ENCODE results near the gene SLIT3.
"Not testable (repeated sequence)": the region's sequence is repeated elsewhere in the genome, so short reads cannot be mapped to it uniquely, and the experiment has no call there.

SLIT3 gene

GRCh38 chr5:168749391-168750100 lies 551.4 kb downstream of the SLIT3 start:
- DNase-seq: no peak

- no peak for DNase-seq
These were observed 552.8 kb downstream of the SLIT3 start for GRCh38 chr5:168747987-168748777.

- DNase-seq: no peak
These were observed 553.9 kb downstream of the SLIT3 start for GRCh38 chr5:168746893-168747640.

- not testable (repeated sequence) for DNase-seq
These were observed 554.6 kb downstream of the SLIT3 start for GRCh38 chr5:168746126-168746892.

GRCh38 chr5:168743617-168744016 lies 557.3 kb downstream of the SLIT3 start:
- no peak for DNase-seq

- DNase-seq: not testable (repeated sequence)
These were observed 558.6 kb downstream of the SLIT3 start for GRCh38 chr5:168742311-168742710.

GRCh38 chr5:168740811-168741213 lies 560.1 kb downstream of the SLIT3 start:
- DNase-seq: no peak

GRCh38 chr5:168740092-168740800 lies 560.7 kb downstream of the SLIT3 start:
- no peak for DNase-seq

- no peak for DNase-seq
These were observed 563.9 kb downstream of the SLIT3 start for GRCh38 chr5:168737066-168737465.

- DNase-seq: no peak
These were observed 564.6 kb downstream of the SLIT3 start for GRCh38 chr5:168736281-168736831.

GRCh38 chr5:168734620-168735300 lies 566.2 kb downstream of the SLIT3 start:
- DNase-seq: no peak

- DNase-seq: no peak
These were observed 566.8 kb downstream of the SLIT3 start for GRCh38 chr5:168734119-168734518.

GRCh38 chr5:168728546-168729211 lies 572.3 kb downstream of the SLIT3 start:
- no peak for DNase-seq

GRCh38 chr5:168727547-168727946 lies 573.4 kb downstream of the SLIT3 start:
- DNase-seq: no peak

GRCh38 chr5:168726342-168726741 lies 574.6 kb downstream of the SLIT3 start:
- DNase-seq: no peak

- DNase-seq: no peak
These were observed 576.7 kb downstream of the SLIT3 start for GRCh38 chr5:168724227-168724626.

GRCh38 chr5:168723037-168723436 lies 577.9 kb downstream of the SLIT3 start:
- no peak for DNase-seq

GRCh38 chr5:168721966-168722365 lies 579.0 kb downstream of the SLIT3 start:
- no peak for DNase-seq

- no peak for DNase-seq
These were observed 579.8 kb downstream of the SLIT3 start for GRCh38 chr5:168721002-168721753.

GRCh38 chr5:168720575-168720974 lies 580.4 kb downstream of the SLIT3 start:
- DNase-seq: no peak

Measured in NCI-H1436 treated with DMSO at 0.1 percent for 48 hours (cell line).